Measurements from ENCODE around the gene ATXN7L1.

Gene ATXN7L1

DNA sequence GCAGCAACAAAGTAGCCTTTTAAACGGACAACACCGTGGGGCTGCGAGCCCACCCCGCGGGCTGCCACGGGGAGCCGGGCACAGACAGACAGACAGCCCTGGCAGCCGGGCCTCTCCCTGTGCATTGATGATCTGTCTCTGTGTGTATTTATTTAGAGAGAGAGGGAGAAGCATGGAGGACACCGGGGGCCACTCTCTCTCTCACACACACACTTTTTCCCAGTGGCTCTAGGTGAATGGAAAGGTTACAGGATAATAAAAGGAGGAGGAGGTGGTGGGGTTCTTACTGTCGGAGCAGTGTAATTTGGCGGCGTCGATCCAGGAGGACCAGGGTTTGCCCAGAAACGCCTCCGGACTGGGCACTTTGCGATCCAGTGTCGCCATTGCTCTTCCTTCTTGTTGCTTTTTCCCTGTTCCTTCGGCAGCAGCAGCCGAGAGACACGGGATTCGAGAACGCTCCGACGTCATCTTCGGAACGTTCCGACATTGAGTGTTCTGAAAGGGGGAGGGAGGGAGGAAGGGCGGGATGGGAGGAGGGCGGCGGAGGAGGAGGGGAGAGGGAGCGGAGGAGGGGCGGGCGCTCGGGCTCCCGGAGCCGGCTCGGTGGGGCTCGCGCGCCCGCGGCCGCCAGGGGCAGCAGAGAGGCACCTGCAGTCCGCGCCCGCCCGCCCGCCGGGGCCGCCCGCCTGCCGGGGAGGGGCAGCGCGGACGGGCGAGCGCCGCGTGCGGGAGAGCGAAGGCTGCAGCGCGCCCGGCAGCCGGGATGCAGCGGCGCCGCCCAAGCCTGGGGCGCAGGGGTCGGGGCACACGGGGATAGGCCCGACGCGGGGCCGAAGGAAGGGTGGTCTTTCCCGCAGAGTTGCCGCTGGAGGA lies at the start of gene ATXN7L1:
TSS of gene ATXN7L1 (minus strand) at position 509 of the 873 bp plus-strand sequence. CDS start at position 468, 41 bp downstream.
- peak; percentile 96 for DNase-seq (ENCODE audit: low spot score)

GRCh38 chr7:105926131-105926530 lies 49.7 kb upstream of the ATXN7L1 start:
- DNase-seq (ENCODE audit: low spot score), result no peak

- no peak for DNase-seq (ENCODE audit: low spot score)
These were observed 48.5 kb upstream of the ATXN7L1 start for GRCh38 chr7:105924945-105925344.

GRCh38 chr7:105920766-105921165 lies 44.4 kb upstream of the ATXN7L1 start:
- DNase-seq (ENCODE audit: low spot score), result no peak

GRCh38 chr7:105917659-105918058 lies 41.3 kb upstream of the ATXN7L1 start:
- DNase-seq (ENCODE audit: low spot score), result no peak

DNA sequence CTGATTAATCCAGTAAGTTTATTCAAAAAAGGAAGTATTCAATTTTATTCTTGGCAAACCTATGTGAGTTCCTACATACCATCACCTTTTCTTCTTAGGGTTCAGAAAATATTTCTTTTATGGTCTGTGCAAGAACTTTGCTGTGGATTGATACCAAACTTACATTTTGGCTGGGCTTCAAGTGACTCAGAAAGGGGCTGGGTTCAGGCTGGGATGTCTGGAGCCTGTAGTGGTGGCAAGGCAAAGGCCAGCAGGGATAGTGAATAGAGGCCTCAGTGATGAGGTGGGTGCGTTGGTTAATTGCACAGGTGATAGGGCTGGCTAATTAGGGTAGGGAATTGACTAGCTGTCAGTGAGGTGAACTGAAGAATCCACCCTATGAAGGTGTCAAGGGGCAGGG lies 40.2 kb upstream of the ATXN7L1 start:
- peak; percentile 81 for DNase-seq (ENCODE audit: low spot score)

- DNase-seq (ENCODE audit: low spot score), result no peak
These were observed 37.5 kb upstream of the ATXN7L1 start for GRCh38 chr7:105913947-105914346.

GRCh38 chr7:105911961-105912575 lies 35.7 kb upstream of the ATXN7L1 start:
- peak; percentile 50 for DNase-seq (ENCODE audit: low spot score)

GRCh38 chr7:105910172-105910571 lies 33.8 kb upstream of the ATXN7L1 start:
- no peak for DNase-seq (ENCODE audit: low spot score)

- no peak for DNase-seq (ENCODE audit: low spot score)
These were observed 33.3 kb upstream of the ATXN7L1 start for GRCh38 chr7:105909742-105910141.

- no peak for DNase-seq (ENCODE audit: low spot score)
These were observed 30.9 kb upstream of the ATXN7L1 start for GRCh38 chr7:105907129-105907846.

DNA sequence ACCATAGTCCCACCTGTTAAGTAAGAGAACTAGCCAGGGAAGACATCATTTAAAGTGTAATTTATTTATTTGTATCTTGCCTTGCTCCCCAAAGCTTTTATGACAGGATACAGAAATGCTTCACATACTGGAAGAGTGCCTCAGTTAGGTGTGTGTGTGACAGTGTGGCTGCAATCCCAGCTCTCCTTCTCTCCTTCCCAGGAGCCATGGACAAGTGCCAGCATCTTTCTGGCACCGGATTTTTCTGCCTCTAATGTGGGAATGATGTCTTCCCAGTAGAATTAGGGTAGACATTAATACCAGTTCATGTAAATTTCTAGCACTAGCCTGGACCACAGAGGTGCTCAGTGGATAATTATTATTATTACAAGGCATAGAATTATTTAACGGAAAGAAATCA lies 30.3 kb upstream of the ATXN7L1 start:
- no peak for DNase-seq (ENCODE audit: low spot score)

- no peak for DNase-seq (ENCODE audit: low spot score)
These were observed 29.6 kb upstream of the ATXN7L1 start for GRCh38 chr7:105905910-105906568.

DNA sequence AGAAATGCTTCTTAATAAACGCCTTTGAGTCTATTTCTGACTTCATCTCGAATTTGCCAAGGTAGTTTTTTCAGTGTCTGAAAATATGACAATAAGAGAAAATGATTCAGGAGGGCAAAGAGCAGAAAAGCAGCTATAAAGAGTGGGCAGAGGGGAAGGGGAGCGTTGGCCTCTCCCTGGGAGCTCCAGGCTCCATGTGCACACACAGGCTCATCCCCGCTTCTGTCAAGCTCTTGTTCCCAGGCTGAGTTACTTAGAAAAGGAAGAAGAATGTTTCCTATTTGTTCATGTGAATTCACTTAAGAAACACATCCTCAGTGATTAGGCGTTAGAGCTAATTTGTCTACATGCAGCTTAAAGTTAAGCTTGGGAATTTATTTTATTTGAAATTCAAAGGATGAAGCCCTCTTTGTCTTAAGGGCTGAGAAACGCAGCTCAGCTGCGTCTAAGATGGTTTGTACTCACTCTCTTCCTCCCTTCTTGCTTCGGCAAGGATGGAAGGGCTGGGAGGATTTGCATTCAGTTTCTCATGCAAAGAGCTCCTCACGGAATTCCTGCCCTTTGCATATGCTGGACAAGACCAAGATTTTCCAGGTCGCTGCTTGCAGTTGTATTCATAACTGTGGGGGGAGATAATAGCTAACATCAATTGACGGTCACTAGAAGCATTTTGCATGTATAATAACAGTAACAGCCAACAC lies 29.0 kb upstream of the ATXN7L1 start:
- no peak for DNase-seq (ENCODE audit: low spot score)

GRCh38 chr7:105904064-105904463 lies 27.7 kb upstream of the ATXN7L1 start:
- no peak for DNase-seq (ENCODE audit: low spot score)

DNA sequence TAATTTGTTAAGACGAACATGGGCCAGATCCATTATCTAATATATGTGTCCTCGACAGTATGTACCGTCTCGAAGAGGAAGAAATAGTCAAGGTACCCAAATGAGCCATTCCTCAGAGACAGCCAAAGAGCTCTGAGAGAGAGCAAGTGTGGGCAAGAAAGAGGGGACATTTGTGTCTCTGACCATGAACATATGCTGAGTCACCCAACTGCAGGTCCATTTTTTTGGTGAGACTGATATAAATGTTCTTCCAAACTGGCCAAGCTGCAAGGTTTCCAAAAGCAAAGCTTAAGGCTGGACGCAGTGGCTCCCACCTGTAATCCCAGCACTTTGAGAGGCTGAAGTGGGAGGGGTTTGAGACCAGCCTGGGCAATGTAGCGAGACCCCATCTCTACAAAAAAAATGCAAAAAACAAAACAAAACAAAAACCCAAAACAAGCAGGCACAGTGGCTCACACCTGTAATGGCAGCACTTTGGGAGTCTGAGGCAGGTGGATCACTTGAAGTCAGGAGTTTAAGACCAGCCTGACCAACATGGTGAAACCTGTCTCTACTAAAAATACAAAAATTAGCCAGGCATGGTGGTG lies 26.0 kb upstream of the ATXN7L1 start:
- DNase-seq (ENCODE audit: low spot score), result no peak

GRCh38 chr7:105897999-105898398 lies 21.6 kb upstream of the ATXN7L1 start:
- DNase-seq (ENCODE audit: low spot score), result no peak

DNA sequence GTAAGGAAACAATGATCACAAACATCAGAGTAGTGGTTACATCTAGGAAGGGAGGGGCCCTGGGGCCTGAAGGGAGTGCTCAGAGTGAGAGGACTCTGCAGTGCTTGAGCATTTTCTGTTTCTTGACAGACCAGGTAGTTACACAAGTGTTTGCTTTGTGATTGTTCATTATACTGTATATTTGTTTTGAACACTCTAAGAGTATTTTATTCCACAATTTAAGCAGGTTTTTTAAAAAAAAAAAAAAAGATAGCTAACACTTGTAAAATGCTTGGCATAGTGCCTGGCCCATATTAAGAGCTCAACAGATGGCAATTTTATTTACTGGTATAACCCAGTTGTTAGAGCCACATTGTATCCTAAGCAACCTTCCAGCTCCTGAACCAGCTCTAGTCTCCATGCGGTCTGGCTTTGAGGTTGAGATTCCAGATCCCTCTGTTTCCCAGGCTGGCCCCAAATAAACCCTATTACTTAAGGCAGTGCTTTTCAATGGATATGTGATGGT lies 20.1 kb upstream of the ATXN7L1 start:
- no peak for DNase-seq (ENCODE audit: low spot score)

DNA sequence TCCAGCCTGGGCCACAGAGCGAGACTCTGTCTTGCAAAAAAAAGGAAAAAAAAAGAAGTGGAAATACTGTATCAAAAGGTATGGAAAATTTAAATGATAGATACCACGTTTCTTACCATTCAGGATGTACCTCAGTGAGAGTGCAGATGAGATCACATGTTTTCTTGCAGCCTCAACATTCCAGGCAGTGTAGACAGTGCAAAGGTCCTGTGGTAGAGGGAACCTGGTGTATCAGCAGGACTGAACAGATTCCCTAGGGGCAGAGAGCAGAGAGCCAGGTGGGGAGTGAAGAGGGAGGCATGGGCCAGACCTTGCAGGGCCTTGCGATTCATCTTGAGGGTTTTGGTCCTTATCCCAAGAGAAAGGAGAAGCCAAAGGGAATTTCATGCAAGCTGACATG lies 17.7 kb upstream of the ATXN7L1 start:
- no peak for DNase-seq (ENCODE audit: low spot score)

DNA sequence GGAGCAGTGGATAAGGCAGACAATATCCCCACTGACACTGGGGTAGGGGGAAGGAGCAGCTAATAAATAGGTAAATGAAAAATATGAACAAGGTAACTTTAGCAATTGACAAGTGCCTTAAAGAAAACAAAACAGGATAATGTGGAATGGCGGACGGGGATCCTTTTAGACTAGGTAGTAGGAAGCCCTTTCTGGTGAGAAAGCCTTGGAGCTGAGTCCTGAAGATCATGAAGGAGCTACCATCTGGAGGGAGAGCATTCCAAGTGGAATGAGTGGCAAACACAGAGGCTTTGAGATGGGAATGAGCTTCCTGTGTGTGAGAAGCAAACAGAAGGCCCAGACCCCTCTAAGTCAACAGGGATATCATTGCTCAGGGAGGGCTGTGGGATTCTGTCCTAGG lies 16.0 kb upstream of the ATXN7L1 start:
- no peak for DNase-seq (ENCODE audit: low spot score)

Measured in AG20443 (cell line).